Loucy (cell line): ENCODE results near the gene ACACB.

ENCODE experiments used
- H2AFZ ChIP-seq: fragments of 200-600 bp; sonication (generic); 2 replicates; pipeline ENCODE4 v1.6.0; 2016; ENCODE audit warnings: antibody characterized with exemption, mild to moderate bottlenecking, low read length, moderate library complexity
- H3F3A ChIP-seq: fragments of 200-600 bp; 2 replicates; pipeline ENCODE4 v1.6.0; 2016; ENCODE audit warnings: antibody characterized with exemption, low read depth, mild to moderate bottlenecking
- H3K27me3 ChIP-seq: fragments of 200-600 bp; sonication (generic); 2 replicates; pipeline ENCODE4 v1.6.1; 2014; ENCODE audit warnings: low read length, mild to moderate bottlenecking; ENCODE audit not compliant: insufficient read depth, poor library complexity, severe bottlenecking
- H3K36me3 ChIP-seq: fragments of 200-600 bp; sonication (generic); 2 replicates; pipeline ENCODE4 v1.6.1; 2016; ENCODE audit warnings: low read length; ENCODE audit not compliant: insufficient read depth
- H3K4me1 ChIP-seq: fragments of 200-600 bp; sonication (generic); 2 replicates; pipeline ENCODE4 v1.5.1; 2014; ENCODE audit warnings: low read length, mild to moderate bottlenecking; ENCODE audit not compliant: insufficient read depth, poor library complexity, severe bottlenecking
- H3K4me2 ChIP-seq: fragments of 200-600 bp; sonication (generic); 2 replicates; pipeline ENCODE4 v1.6.0; 2014; ENCODE audit warnings: antibody characterized with exemption, low read length, low read depth, mild to moderate bottlenecking; ENCODE audit not compliant: poor library complexity, severe bottlenecking
- H3K4me3 ChIP-seq: fragments of 200-600 bp; sonication (generic); 2 replicates; pipeline ENCODE4 v1.5.1; 2014; ENCODE audit warnings: low read length, mild to moderate bottlenecking, mixed read lengths; ENCODE audit not compliant: poor library complexity, severe bottlenecking
- H3K79me2 ChIP-seq: fragments of 200-600 bp; sonication (generic); 2 replicates; pipeline ENCODE4 v1.6.1; 2014; ENCODE audit warnings: low read length; ENCODE audit not compliant: insufficient read depth
- H3K9ac ChIP-seq: fragments of 200-600 bp; sonication (generic); 2 replicates; pipeline ENCODE4 v1.6.0; 2014; ENCODE audit warnings: mild to moderate bottlenecking, low read depth, low read length, moderate library complexity; ENCODE audit not compliant: poor library complexity, severe bottlenecking
- H3K9me2 ChIP-seq: fragments of 200-600 bp; sonication (generic); replicated peaks from 2 replicates; pipeline ENCODE4 v1.6.1; 2016; ENCODE audit warnings: low read depth, low read length, mixed read lengths
- H3K9me3 ChIP-seq: fragments of 200-600 bp; sonication (generic); 2 replicates; pipeline ENCODE4 v1.6.1; 2014; ENCODE audit warnings: mild to moderate bottlenecking, antibody characterized with exemption, low read length, low read depth; ENCODE audit not compliant: insufficient read depth
- H4K20me1 ChIP-seq: fragments of 200-600 bp; sonication (generic); 2 replicates; pipeline ENCODE4 v1.6.0; 2014; ENCODE audit warnings: antibody characterized with exemption, low read length, mild to moderate bottlenecking; ENCODE audit not compliant: insufficient read depth, poor library complexity, severe bottlenecking
- EZH2phosphoT487 ChIP-seq: fragments of 200-600 bp; IDR thresholded peaks from 2 replicates; pipeline ENCODE4 v1.6.1; 2018; ENCODE audit warnings: antibody characterized with exemption, mild to moderate bottlenecking, moderate library complexity, borderline replicate concordance
- TF ChIP-seq, protein P1 (sequence below): fragments of 200-600 bp; sonication (generic); conservative IDR thresholded peaks from 2 replicates; pipeline ENCODE4 v1.5.1; 2014; ENCODE audit warnings: mild to moderate bottlenecking, antibody characterized with exemption, low read length

Gene ACACB

DNA sequence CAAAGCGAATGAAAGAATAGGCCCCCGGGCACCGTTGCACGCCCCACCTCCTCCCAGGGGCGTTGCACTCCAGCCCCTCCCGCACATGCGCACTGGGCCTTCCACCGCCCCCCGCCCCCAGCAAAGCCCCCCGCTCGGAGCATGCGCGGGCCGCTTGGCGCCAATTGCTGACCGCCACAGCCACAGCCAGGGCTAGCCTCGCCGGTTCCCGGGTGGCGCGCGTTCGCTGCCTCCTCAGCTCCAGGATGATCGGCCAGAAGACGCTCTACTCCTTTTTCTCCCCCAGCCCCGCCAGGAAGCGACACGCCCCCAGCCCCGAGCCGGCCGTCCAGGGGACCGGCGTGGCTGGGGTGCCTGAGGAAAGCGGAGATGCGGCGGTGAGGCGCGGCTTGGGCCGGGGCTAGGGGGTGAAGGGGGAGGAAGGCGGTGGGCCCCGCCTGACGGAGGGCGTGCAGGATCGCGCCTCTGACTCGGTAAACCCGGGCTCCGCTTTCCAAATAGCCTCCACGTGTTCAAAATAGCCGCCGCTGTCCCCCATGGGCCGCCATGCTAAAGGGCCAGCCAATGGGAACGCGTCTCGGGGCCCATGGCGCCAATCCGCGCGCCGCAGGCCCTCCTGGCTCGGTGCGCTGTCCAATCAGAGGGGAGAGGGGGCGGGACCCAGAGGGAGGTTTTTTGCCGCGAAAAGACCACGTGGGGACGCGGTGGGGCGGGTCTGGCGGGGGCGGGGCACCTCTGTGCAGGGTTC is 18.8 kb upstream of the ACACB start, which contains the start of gene UNG:
UNG (plus strand) TSS at position 163 of the 748 bp plus-strand sequence; CDS start at position 246, 83 bp downstream.
- Histone ChIP-seq H3K9me3 (no peaks in the 10 kb centered on the region), H3K4me2 (peak within 1 kb of the TSS; percentile 91), H3K79me2 (peaks cover 48% of the 10 kb centered on the region), H4K20me1 (peaks cover 28% of the 10 kb centered on the region), H3F3A (no peaks in the 10 kb centered on the region), H2AFZ (peak within 1 kb of the TSS; percentile 88), H3K9me2 (no peaks in the 10 kb centered on the region), H3K27me3 (no peaks in the 10 kb centered on the region), H3K36me3 (peaks cover 19% of the 10 kb centered on the region; the same call in 1 of the 2 replicates), H3K4me3 (peak within 1 kb of the TSS; percentile 77), H3K9ac (peak within 1 kb of the TSS; percentile 84), H3K4me1 (peaks cover 29% of the 10 kb centered on the region)
- TF ChIP-seq, protein P1, sequence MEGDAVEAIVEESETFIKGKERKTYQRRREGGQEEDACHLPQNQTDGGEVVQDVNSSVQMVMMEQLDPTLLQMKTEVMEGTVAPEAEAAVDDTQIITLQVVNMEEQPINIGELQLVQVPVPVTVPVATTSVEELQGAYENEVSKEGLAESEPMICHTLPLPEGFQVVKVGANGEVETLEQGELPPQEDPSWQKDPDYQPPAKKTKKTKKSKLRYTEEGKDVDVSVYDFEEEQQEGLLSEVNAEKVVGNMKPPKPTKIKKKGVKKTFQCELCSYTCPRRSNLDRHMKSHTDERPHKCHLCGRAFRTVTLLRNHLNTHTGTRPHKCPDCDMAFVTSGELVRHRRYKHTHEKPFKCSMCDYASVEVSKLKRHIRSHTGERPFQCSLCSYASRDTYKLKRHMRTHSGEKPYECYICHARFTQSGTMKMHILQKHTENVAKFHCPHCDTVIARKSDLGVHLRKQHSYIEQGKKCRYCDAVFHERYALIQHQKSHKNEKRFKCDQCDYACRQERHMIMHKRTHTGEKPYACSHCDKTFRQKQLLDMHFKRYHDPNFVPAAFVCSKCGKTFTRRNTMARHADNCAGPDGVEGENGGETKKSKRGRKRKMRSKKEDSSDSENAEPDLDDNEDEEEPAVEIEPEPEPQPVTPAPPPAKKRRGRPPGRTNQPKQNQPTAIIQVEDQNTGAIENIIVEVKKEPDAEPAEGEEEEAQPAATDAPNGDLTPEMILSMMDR = no peak
- TF ChIP-seq EZH2phosphoT487 = no peak

DNA sequence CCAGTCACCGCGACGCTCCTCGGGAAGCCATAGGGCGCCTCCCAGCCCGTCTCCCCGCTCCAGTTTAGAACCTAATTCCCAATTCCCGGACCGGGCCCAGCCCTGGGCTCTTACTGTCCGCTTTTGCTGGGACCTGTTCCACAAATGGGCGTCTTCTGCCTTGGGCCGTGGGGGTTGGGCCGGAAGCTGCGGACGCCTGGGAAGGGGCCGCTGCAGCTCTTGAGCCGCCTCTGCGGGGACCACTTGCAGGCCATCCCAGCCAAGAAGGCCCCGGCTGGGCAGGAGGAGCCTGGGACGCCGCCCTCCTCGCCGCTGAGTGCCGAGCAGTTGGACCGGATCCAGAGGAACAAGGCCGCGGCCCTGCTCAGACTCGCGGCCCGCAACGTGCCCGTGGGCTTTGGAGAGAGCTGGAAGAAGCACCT is 18.2 kb upstream of the ACACB start:
- peak overlapping the region; percentile 84 for H3K9ac ChIP-seq
- H3K36me3 ChIP-seq = peaks cover 21% of the 10 kb centered on the region; the same call in 1 of the 2 replicates
- no peak for TF ChIP-seq EZH2phosphoT487
- TF ChIP-seq, protein P1 = no peak
- peaks cover 44% of the 10 kb centered on the region for H3K79me2 ChIP-seq
- H3K4me1 ChIP-seq = peaks cover 23% of the 10 kb centered on the region
- no peaks in the 10 kb centered on the region for H3K27me3 ChIP-seq
- peak overlapping the region; percentile 61; the same call in 1 of the 2 replicates for H2AFZ ChIP-seq
- no peaks in the 10 kb centered on the region for H3F3A ChIP-seq
- H4K20me1 ChIP-seq = peaks cover 27% of the 10 kb centered on the region
- no peaks in the 10 kb centered on the region for H3K9me2 ChIP-seq
- H3K4me2 ChIP-seq = peak overlapping the region; percentile 91
- no peaks in the 10 kb centered on the region for H3K9me3 ChIP-seq
- peak overlapping the region; percentile 77 for H3K4me3 ChIP-seq

DNA sequence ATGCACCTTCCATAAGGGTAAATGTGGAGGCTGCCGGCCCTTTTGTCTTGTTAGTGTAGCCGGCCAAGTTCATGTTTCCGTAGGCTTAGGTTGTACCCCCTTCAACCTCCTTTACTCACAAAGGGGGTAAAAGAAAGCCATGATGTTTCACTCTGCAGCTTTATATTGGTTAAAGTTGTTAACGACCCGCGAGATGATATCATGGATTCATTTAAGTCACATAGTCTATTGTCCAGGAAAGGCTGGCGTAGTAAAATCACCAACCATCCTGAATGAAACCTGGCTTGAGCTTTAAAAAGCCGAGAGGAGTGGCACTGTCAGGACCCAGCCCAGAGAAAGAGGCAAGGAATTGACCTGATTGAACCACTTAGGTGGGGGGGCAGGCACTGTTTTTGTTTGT is 17.7 kb upstream of the ACACB start:
- Histone ChIP-seq H3K9ac (peak overlapping the region; percentile 84), H3K4me1 (peaks cover 23% of the 10 kb centered on the region), H3K4me3 (peak overlapping the region; percentile 77), H4K20me1 (peaks cover 27% of the 10 kb centered on the region), H2AFZ (peak overlapping the region; percentile 61; the same call in 1 of the 2 replicates), H3K36me3 (peaks cover 25% of the 10 kb centered on the region; the same call in 1 of the 2 replicates), H3K9me3 (no peaks in the 10 kb centered on the region), H3K27me3 (no peaks in the 10 kb centered on the region), H3F3A (no peaks in the 10 kb centered on the region), H3K4me2 (peak overlapping the region; percentile 91), H3K9me2 (no peaks in the 10 kb centered on the region), H3K79me2 (peaks cover 45% of the 10 kb centered on the region)
- TF ChIP-seq, protein P1 = no peak
- TF ChIP-seq EZH2phosphoT487 = no peak
